HepG2 (cell line): ENCODE measurements around the gene CAGE1. TPM values are rescaled to one million over a fixed set of nuclear protein-coding genes. Genes with fewer than 3 reads are reported as not detected.

Experiments used
- ATAC-seq: fragments of 200-7000 bp; cut with Tn5 transposase; 3 replicates; pipeline ENCODE4 v1.9.1; 2020; ENCODE audit warnings: mild to moderate bottlenecking, moderate library complexity
- BruUV-seq: library from RNA; stranded (reverse); fragments of 400-500 nt; replicated peaks from 2 replicates; lab custom pipeline; 2021; lab: Mats Ljungman, UMichigan
- CTCF ChIA-PET: fragments of 300-600 bp; formaldehyde crosslinking; extraction: SDS; loops from one replicate; lab custom pipeline; 2021; ENCODE audit warnings: low total read pairs, inconsistent platforms, low intra/inter-chr PET ratio; lab: Yijun Ruan, JAX
- POLR2A ChIA-PET: fragments of 350-600 bp; sonication (Branson Sonifier 250); formaldehyde crosslinking; loops from one replicate; lab custom pipeline; 2020; ENCODE audit warnings: antibody characterized with exemption, inconsistent platforms; lab: Yijun Ruan, JAX
- DNase-seq: peaks from one replicate; pipeline ENCODE4 v3.0.0-alpha.2; 2015; ENCODE audit warnings: low spot score
- FAIRE-seq: peaks from 3 replicates; lab custom pipeline; 2011; peaks lifted over from hg19 to GRCh38; lab: Jason Lieb, UNC
- H2AFZ ChIP-seq: one replicate; pipeline ENCODE4 v1.6.1; 2011; ENCODE audit warnings: low read length, inconsistent platforms
- H3K27ac ChIP-seq: fragments of 300-600 bp; 3 replicates; pipeline ENCODE4 v1.8.0; 2011; ENCODE audit warnings: mixed run types, mild to moderate bottlenecking, mixed read lengths, low read length, inconsistent platforms; ENCODE audit not compliant: insufficient read depth; ENCODE audit errors: extremely low read length
- H3K27me3 ChIP-seq, 2 experiments: fragments of 200-600 bp in 1 of 2; 2 replicates in 1 of 2; 3 replicates in 1 of 2; pipeline versions ENCODE4 v1.6.0 to v1.8.0; 2011; ENCODE audit warnings: low read length in 2 of 2, mild to moderate bottlenecking in 2 of 2, moderate library complexity in 2 of 2, inconsistent platforms in 1 of 2; ENCODE audit not compliant: insufficient read depth in 2 of 2, control insufficient read depth in 1 of 2
- H3K36me3 ChIP-seq, 2 experiments: fragments of 200-600 bp in 1 of 2; replicated peaks in 1 of 2; 2 replicates in 1 of 2; 3 replicates in 1 of 2; pipeline versions ENCODE4 v1.5.1 to v1.8.0; 2011; ENCODE audit warnings: low read length in 2 of 2, inconsistent platforms in 1 of 2; ENCODE audit not compliant: insufficient read depth in 2 of 2, control insufficient read depth in 1 of 2
- H3K4me1 ChIP-seq: 2 replicates; pipeline ENCODE4 v1.5.1; 2012; ENCODE audit warnings: low read length, inconsistent platforms; ENCODE audit not compliant: insufficient read depth
- H3K4me2 ChIP-seq: 2 replicates; pipeline ENCODE4 v1.6.0; 2011; ENCODE audit warnings: low read depth, low read length, inconsistent platforms
- H3K4me3 ChIP-seq, 3 experiments: fragments of 200-600 bp in 1 of 3; sonication (generic), shearing (Covaris generic) in 1 of 3; replicated peaks in 1 of 3; 2 replicates each; pipeline ENCODE4 v1.5.1; 2011 to 2016; ENCODE audit warnings: low read length in 3 of 3, inconsistent platforms in 2 of 3, low read depth in 2 of 3, mild to moderate bottlenecking in 2 of 3, control low read depth in 1 of 3, mixed read lengths in 1 of 3; ENCODE audit not compliant: insufficient read depth in 1 of 3
- H3K79me2 ChIP-seq: one replicate; pipeline ENCODE4 v1.6.1; 2011; ENCODE audit warnings: low read length, inconsistent platforms; ENCODE audit not compliant: insufficient read depth
- H3K9ac ChIP-seq: 2 replicates; pipeline ENCODE4 v1.6.0; 2011; ENCODE audit warnings: mild to moderate bottlenecking, low read depth, low read length, inconsistent platforms; ENCODE audit not compliant: insufficient read depth
- H3K9me3 ChIP-seq: 2 replicates; pipeline ENCODE4 v1.5.1; 2012; ENCODE audit warnings: mild to moderate bottlenecking, low read length
- H4K20me1 ChIP-seq: 2 replicates; pipeline ENCODE4 v1.6.0; 2011; ENCODE audit warnings: inconsistent platforms, mild to moderate bottlenecking, low read length, moderate library complexity; ENCODE audit not compliant: insufficient read depth
- ADNP ChIP-seq: sonication (generic); formaldehyde crosslinking; IDR thresholded peaks from 2 replicates; pipeline ENCODE4 v1.4.0; 2020; ENCODE audit warnings: missing genetic modification reagents
- ARID5B ChIP-seq: IDR thresholded peaks from 2 replicates; pipeline ENCODE4 v1.4.0; 2020; ENCODE audit warnings: mild to moderate bottlenecking, missing genetic modification reagents
- ATM ChIP-seq: fragments of 450-650 bp; IDR thresholded peaks from 2 replicates; pipeline ENCODE4 v1.7.1; 2017; ENCODE audit warnings: mild to moderate bottlenecking, borderline replicate concordance
- BHLHE40 ChIP-seq: IDR thresholded peaks from 2 replicates; pipeline ENCODE4 v1.6.1; 2011; ENCODE audit warnings: low read length, improper control_type of control experiment
- GABPB1 ChIP-seq: IDR thresholded peaks from 2 replicates; pipeline ENCODE4 v1.6.1; 2016; ENCODE audit warnings: mild to moderate bottlenecking, missing genetic modification reagents, moderate library complexity, missing compliant biosample characterization
- KDM5B ChIP-seq: sonication (generic); formaldehyde crosslinking; IDR thresholded peaks from 2 replicates; pipeline ENCODE4 v1.4.0; 2020; ENCODE audit warnings: missing genetic modification reagents, mild to moderate bottlenecking, borderline replicate concordance
- ONECUT2 ChIP-seq: sonication (generic); formaldehyde crosslinking; IDR thresholded peaks from 2 replicates; pipeline ENCODE4 v1.4.0; 2020; ENCODE audit warnings: missing genetic modification reagents
- THAP9 ChIP-seq: sonication (generic); formaldehyde crosslinking; IDR thresholded peaks from 2 replicates; pipeline ENCODE4; 2020; ENCODE audit warnings: missing genetic modification reagents, mild to moderate bottlenecking, borderline replicate concordance
- XRCC5 ChIP-seq: fragments of 200-400 bp; formaldehyde crosslinking; optimal IDR thresholded peaks from 2 replicates; pipeline ENCODE3; 2017; ENCODE audit warnings: mild to moderate bottlenecking, low read length
- ZBTB20 ChIP-seq: sonication (generic); formaldehyde crosslinking; IDR thresholded peaks from 2 replicates; pipeline ENCODE4 v1.8.1; 2023; ENCODE audit warnings: missing genetic modification reagents, low read depth, mild to moderate bottlenecking, borderline replicate concordance
- ZNF430 ChIP-seq: sonication (generic); formaldehyde crosslinking; IDR thresholded peaks from 2 replicates; pipeline ENCODE4 v1.9.0; 2021; ENCODE audit warnings: mild to moderate bottlenecking, missing genetic modification reagents
- ZNF546 ChIP-seq: sonication (generic); formaldehyde crosslinking; conservative IDR thresholded peaks from 2 replicates; pipeline ENCODE4 v1.8.1; 2023; ENCODE audit warnings: mild to moderate bottlenecking, missing genetic modification reagents
- WGBS: methylation state at CpG from one replicate; pipeline ENCODE4 v1.1.6; 2017; ENCODE audit warnings: low lambda C conversion rate; 5-methylcytosine and 5-hydroxymethylcytosine counted together
- in situ Hi-C: cut with HindIII; loops from 2 replicates; pipeline ENCODE4 v1.10.0; 2017; ENCODE audit warnings: low pct_unique_long_range_greater_than_20kb; ENCODE audit not compliant: extremely low pct_ligation_motif_present
- intact Hi-C: fragments of 100-400 bp; cut with micrococcal nuclease; formaldehyde crosslinking; loops from one replicate; pipeline ENCODE4 v1.10.0; 2022; ENCODE audit not compliant: unreplicated experiment
- polyA plus RNA-seq, 8 experiments: library from polyadenylated mRNA; depleted of rRNA in 3 of 8; stranded (reverse) in 7 of 8; unstranded in 1 of 8; fragments of >200 nt; fragmentation: Illumina TruSeq in 4 of 8; extraction: Trizol in 4 of 8; gene quantifications; 2 replicates each; pipeline versions ENCODE4 v1.2.1 to v1.2.3, GENCODE V29; 2011 to 2016; ENCODE audit warnings: low read depth in 4 of 8, missing spikeins in 1 of 8, mixed read lengths in 1 of 8; ENCODE audit not compliant: insufficient read depth in 1 of 8
- total RNA-seq, 5 experiments: library from RNA; depleted of rRNA; stranded (reverse); fragments of >200 nt; fragmentation: Illumina TruSeq; extraction: Trizol; gene quantifications; 2 replicates each; pipeline ENCODE4 v1.2.3, GENCODE V29; 2016; ENCODE audit warnings: low read depth in 1 of 5
- TF ChIP-seq, protein P1 (sequence below), 2 experiments: fragments of 450-650 bp in 1 of 2; sonication (generic) in 1 of 2; formaldehyde crosslinking; IDR thresholded peaks; 2 replicates each; pipeline versions ENCODE4 v1.5.0 to v1.8.0; 2020 to 2022; ENCODE audit warnings: mild to moderate bottlenecking in 1 of 2, missing genetic modification reagents in 1 of 2

The CAGE1 gene
- total and polyA plus RNA-seq, 2 of the 13 experiments (the other 11 are each of a cell fraction or from before 2014, with no cell fraction given) = 0.03 to 0.15 TPM

GRCh38 chr6:7313505-7314165 is 75.9 kb downstream of the CAGE1 start (continued):
- TF ChIP-seq XRCC5 (no peak), ZNF546 (CRISPR knock-in tag) (no peak), ADNP (CRISPR knock-in tag) (no peak), BHLHE40 (no peak), ONECUT2 (CRISPR knock-in tag) (no peak), GABPB1 (CRISPR knock-in tag) (no peak), ZNF430 (no peak), KDM5B (CRISPR knock-in tag) (no peak)
- TF ChIP-seq, all 625 proteins: peak for 27

- peak within 1 kb of the TSS; percentile 59 for H2AFZ ChIP-seq
- no peaks in the 10 kb centered on the region; a peak in 1 of 5 replicates for H3K27me3 ChIP-seq
- peaks cover 52% of the 10 kb centered on the region for H3K79me2 ChIP-seq
- BruUV-seq = no TSS peak
- CTCF ChIA-PET = interaction anchor here (1.9 kb wide), 1 partner anchor 26 kb away, joined by 5 read pairs; no protein-coding TSS in a partner anchor
- POLR2A ChIA-PET = interaction anchor here (0.7 to 4.3 kb wide), 6 partner anchors 16 to 230 kb away, joined by 3 to 39 read pairs (median 4); partner anchors contain the start of genes CAGE1, DSP and RIOK1
- H3K4me2 ChIP-seq = peak within 1 kb of the TSS; percentile 84
- H3K9ac ChIP-seq = peak within 1 kb of the TSS; percentile 99
- peaks cover 8% of the 10 kb centered on the region; the same call in 1 of the 2 replicates for H4K20me1 ChIP-seq
- FAIRE-seq (no peak), ATAC-seq (peak; percentile 93), DNase-seq (peak; percentile 95)
- peaks cover 69% of the 10 kb centered on the region for H3K4me1 ChIP-seq
- H3K36me3 ChIP-seq = peaks cover 4 to 20% of the 10 kb centered on the region in 2 experiments
- peak within 1 kb of the TSS; percentile 85 to 98 (median 97) for H3K4me3 ChIP-seq
- in situ Hi-C loops = no loop called here
- H3K9me3 ChIP-seq = no peaks in the 10 kb centered on the region
- WGBS = 2% methylated on average over 33 of the region's 83 CpGs
- peak within 1 kb of the TSS; percentile 91 for H3K27ac ChIP-seq
- intact Hi-C loops = loop anchor here (1.0 to 5.0 kb wide), 3 partner anchors 26 to 229 kb away; partner anchors contain the start of gene DSP
- TF ChIP-seq ARID5B (CRISPR knock-in tag) = peak; percentile 84
- TF ChIP-seq THAP9 (CRISPR knock-in tag) = peak; percentile 95
- no peak for TF ChIP-seq ATM
- TF ChIP-seq, protein P1, sequence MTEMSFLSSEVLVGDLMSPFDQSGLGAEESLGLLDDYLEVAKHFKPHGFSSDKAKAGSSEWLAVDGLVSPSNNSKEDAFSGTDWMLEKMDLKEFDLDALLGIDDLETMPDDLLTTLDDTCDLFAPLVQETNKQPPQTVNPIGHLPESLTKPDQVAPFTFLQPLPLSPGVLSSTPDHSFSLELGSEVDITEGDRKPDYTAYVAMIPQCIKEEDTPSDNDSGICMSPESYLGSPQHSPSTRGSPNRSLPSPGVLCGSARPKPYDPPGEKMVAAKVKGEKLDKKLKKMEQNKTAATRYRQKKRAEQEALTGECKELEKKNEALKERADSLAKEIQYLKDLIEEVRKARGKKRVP (CRISPR knock-in tag; IDR thresholded peaks at IDR 0.05) = peak in 1 of 2 experiments; percentile 74; a peak in 1 of 4 replicates
- TF ChIP-seq ZBTB20 (CRISPR knock-in tag) = peak; percentile 60
Measured at GRCh38 chr6:7312616-7313504, 76.7 kb downstream of the CAGE1 start, which contains the start of gene SSR1. SSR1 (minus strand) TSS chr6:7313199; CDS start chr6:7313120, 79 bp downstream.
